ENCODE results near the gene EPS8L3.
"Not testable (repeated sequence)": the region's sequence is repeated elsewhere in the genome, so short reads cannot be mapped to it uniquely, and the experiment has no call there.

Gene EPS8L3, protein sequence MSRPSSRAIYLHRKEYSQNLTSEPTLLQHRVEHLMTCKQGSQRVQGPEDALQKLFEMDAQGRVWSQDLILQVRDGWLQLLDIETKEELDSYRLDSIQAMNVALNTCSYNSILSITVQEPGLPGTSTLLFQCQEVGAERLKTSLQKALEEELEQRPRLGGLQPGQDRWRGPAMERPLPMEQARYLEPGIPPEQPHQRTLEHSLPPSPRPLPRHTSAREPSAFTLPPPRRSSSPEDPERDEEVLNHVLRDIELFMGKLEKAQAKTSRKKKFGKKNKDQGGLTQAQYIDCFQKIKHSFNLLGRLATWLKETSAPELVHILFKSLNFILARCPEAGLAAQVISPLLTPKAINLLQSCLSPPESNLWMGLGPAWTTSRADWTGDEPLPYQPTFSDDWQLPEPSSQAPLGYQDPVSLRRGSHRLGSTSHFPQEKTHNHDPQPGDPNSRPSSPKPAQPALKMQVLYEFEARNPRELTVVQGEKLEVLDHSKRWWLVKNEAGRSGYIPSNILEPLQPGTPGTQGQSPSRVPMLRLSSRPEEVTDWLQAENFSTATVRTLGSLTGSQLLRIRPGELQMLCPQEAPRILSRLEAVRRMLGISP

DNA sequence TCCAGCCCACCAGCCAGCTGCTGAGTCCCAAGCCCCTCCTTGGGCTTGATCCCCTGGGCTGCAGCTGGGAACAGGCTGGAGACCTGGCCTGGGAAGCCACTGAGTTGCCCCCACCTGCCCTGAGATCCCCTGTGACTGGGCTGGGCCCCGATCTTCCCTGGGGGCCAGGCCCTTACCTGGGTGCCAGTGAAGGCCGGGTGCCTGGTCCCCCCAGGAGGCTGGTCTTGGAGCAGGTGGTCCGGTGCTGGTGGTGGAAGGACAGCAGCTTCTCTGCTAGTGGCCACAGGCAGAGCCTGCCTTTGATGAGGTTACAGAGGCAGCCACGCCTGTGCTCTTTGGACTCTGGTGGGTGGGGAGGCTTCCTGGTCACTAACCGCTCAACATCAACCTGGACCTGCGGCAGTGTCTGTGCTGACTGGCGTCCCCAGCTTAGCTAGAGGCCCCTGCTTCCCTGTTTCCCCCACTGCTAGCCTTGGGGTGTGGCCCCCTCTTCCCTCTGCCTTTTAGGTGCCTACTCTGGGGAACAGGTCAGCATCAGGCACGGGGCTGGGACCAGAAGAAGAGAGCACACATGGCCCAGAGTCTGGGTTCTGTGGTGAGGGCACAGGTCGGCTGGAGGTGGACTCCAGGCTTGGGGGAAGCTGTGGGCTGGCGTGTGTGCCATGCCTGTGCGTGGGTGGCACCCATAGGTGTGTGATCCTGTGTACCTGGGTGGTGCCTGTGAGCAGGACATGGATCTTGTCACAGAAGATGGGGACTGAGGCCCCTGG is at the start of gene EPS8L3:
Gene EPS8L3 (minus strand): TSS at position 278 of the 770 bp plus-strand sequence. CDS start 2,174 bp downstream, outside the sequence.
- no peak for DNase-seq

DNA sequence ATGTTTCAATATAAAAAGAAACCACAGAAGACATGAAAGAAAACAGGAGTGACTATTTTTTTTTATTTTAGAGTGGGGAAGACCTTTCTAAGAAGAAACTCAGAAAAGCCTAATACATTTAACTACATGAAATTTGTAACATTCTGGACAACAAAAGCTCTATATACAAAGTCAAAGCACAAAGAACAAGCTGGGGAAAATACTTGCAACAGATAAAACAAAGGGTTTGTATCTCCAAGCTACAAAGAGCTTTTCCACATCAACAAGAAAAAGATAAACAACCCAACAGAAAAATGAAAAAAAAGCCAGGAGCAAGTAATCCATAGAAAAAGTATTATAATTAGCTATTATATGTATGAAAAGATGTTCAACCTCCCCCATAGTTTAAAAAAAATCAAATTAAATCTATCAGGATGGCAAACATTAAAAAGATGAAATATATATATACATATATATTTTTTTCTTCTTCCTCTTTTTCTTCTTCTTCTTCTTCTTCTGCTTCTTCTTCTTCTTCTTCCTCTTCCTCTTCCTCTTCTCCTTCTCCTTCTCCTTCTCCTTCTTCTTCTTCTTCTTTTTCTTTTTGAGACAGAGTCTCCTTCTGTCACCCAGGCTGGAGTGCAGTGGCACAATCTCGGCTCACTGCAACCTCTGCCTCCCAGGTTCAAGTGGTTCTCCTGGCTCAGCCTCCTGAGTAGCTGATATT is 49.1 kb upstream of the EPS8L3 start:
- no peak for DNase-seq

DNA sequence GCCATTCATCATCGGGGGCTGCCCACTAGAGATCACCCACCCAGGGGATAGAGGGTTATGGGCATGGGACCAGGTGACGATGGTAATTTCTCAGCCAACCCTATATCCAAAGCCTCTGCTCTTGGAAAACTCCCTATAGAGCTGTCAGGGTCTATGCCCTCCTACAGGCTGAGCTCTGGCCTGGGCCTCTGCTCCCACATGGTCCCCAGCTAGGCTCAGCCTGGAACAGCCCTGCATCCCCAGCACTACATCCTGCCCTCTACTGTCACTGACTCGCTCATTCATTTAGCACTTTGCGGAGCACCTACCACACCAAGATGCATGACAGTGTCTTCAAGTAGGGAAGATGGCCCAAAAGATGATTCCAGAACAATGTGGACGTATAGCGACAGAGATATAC is 45.0 kb upstream of the EPS8L3 start:
- no peak for DNase-seq

DNA sequence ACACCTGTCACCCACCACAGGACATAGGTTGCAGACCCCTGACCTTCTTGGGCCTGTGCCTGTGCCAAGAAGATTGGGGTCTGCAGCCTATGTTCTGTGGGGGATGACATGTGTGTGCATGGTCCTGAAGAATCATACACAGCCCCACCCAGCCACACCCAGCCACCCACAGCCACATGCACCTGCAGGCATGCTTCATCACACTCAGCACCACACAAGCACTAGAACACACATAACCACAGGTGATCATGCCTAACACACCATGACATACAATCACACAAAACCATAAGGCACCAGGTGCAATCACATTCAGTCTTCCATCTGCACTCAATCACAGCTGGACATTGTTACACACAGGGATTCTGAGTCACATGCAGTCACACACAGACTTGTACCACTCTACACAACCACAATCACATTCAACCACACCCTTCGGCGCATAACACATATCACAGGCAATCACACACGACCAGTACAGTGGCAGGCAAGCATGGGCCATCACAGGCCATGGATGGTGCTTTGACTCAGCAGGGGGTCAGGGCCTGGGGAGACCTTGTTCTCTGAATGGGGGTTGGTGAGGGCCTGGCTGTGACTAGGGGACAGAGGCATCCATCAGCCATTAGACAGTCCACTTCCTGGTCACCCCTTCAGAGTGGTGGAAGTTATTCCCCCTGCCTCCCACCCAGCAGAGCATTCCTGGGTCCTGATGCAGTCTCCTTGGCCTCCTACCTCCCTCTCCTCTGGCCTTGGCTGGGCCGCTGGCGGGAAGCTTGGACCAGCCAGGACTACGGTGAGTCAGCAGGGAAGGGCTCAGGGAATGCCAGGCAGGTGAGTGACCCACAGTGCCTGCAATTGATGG is 44.3 kb upstream of the EPS8L3 start:
- DNase-seq, result no peak

DNA sequence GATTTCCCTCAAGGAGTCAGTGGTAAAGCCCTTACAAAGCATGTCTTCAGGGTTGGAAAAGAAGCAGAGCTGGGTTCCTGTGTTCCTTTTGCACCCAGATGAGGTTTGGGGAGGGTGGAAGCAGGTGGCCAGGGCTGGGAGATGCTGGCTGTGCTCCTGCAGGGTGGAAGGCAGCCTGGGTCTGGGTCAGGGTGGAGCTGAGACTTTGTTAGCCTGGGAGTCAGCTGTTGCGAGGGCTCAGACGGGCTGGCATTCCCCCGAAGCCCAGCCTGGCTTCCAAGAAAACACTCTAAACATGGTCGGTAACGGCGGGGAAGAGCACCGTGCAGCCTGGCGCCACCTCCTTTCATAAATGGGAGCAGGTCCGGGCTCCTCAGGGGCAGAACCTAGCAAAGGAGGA is 43.7 kb upstream of the EPS8L3 start:
- no peak for DNase-seq

DNA sequence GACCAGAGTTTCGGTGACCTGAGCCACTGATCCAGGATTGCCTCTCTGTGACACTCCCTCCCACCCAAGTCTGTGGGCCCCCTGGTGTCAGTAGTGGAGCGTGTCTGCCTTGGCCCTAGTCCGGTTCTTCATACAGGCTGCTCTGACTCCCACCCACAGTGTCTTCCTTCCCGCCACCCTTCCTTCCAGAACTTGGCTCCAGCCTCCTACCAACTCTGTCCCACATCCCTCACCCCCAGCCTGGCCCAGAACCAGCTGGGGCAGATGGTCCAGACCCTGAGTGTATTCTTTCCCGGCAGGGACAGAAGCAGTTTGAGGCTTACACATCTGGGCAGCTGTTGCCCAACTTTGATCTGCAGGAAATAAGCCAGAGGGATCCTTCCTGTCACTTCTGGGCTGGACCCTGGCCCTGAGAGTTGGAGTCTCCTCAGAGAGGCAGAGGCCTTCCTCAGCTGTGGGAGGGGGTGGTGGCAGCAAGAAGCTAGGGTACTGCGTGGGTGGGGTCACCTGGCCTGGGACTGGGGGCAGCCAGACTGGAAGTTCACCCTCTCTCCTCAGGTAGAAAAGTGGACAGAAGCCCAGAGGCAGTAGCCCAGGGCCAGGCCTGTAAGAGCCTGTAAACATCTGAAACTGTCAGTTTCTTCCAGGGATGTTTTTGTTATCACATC is 43.1 kb upstream of the EPS8L3 start:
- no peak for DNase-seq

DNA sequence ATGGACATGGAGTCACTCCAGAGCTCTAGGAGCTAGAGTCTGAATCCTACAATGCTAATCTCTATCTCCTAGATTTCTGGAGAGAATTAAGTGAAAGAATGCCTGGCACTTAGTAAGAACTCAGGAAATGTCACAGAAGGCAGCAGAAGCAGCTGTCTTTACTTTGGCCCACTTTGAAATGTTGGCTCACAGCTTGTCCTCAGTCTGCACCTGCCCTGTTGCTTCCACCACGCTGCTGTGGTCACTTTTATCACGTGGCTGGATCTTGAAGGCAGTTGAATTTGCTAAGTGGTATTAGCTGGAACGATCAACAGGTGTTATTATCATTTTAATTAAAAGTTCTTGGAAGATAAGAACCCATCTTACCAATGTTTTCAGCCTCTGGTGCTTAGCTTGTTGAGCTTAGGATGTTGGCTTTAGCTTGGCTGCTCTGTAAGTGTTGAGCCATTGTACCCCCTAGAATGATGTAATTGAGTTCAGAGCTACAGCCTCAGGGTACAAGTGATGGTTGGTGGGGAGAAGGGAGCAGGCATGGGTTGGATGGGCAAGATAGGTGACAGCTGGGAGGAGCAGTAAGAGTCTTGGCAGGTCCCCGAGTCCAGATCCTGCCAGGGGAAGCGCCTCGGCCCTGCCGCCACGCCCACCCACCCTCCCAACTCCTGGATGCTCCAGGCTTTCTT is 41.9 kb upstream of the EPS8L3 start:
- no peak for DNase-seq

DNA sequence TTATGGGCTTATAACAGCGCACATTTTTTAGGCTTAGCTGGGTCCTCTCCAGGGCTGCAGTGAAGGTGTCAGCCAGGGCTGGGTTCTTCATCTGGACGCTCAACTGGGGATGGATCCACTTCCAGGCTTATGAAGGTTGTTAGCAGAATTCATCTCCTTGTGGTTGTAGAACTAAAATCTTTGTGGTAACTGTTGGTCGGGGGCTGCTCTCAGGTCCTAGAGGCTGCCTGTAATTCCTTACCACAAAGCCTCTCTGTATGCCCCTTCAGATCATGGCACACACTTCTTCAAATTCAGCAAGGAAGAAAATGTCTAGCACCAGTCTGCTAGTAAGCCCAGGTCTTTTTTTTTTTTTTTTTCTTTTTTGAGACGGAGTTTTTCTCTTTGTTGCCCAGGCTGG is 40.9 kb upstream of the EPS8L3 start:
- no peak for DNase-seq

DNA sequence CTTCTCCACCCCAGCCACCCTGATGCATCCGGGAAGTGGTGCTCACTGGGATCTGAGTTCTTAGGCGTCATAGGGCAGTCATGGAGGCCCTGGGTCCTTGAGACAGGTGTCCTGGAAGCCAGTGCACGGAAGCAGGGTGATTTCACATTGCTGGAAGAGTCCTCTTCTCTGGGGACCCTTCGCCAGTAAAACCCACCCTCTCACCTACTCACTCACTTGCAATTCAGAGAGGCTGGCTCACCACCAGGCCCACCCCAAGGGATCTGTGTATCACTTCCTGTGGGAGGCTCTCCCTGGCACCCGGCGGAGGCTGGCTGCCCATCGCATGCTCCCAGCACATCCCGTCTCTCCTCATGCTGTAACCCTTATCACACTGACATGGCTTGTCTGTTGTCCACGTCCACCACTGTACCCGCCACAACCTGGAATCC is 40.2 kb upstream of the EPS8L3 start:
- DNase-seq, result no peak

DNA sequence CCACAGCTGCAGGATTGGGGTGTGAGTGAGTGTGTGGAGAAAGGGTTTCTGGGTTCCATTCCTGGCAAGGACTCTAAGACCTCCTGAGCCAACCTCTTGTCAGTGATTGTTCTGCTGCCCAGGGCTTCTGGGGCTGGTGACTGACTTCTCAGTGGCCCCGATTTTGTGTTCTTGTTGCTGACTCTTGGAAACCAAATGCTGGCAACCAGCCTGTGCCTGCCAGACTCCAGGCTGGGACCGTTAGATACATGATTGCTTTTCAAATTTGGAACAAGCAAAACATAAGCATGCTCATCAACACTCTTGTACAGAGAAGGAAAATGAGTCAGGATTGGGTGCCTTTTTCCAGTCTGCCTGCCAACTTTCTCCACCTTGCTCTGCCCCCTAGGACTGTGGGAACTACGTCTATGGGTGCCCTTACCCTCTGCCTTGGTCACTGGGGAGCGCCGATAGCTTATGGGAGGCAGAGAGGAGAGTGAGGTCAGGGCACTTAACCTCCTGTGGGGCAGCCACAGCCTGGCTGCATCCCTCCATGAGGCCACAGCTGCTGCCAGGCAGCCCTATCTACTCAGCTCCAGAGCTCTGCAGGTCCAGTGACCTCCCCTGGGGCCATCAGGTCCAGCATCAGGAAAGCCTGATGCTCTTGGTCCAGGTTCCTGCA is 39.3 kb upstream of the EPS8L3 start:
- no peak for DNase-seq

DNA sequence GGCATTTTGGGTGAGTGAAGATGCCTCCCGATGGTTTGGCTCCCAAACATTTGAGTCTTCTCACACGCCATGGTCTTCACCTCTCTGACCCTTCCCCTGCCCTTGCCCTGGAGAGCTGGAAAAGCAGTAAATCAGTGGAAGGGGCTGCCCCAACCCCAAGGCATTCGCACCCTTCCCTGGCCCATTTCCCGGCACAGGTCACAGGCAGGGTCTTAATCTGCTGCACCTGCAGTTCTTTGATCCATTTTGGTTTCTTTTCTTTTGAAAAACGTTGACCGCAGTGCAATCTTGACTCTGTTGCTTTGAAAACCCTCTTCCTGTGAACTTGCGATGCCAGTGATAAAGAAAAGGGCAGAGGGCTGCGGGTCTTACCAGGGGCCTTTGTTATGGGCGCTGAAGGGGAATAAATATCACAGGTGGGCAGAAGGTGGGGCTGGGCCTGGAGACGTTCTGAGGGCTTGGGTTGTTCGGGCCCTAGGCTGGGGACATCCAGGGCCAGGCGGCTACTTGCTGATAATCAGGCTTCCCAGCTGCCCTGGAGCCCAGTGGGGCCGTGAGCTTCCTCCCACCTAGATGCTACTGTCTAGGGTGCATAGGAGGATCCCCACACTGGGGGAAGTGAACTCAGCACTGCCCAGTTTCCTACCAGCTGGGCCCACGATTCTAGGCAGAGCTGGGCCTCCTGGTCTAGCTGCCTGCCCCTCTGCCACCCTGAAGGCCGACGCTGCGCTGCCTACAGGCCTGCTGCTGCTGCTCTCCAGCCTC is 38.6 kb upstream of the EPS8L3 start:
- DNase-seq, result peak; percentile 29

DNA sequence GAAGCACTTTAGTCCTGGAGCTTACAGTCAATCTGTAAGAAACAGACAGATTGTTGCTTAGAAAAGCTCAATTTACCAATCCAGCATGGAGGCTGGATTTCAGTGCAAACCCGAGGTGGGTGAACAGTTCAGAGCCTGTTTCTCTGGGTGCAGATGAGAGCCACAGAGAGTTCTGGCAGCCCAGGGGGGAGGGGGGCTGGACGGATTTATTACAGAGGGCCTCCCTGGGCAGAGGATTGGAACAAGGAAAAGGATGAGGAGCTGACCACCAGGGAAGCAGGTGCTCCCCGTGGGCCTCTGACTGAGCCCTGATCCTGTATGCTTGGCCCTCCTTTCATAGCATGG is 38.0 kb upstream of the EPS8L3 start:
- no peak for DNase-seq

DNA sequence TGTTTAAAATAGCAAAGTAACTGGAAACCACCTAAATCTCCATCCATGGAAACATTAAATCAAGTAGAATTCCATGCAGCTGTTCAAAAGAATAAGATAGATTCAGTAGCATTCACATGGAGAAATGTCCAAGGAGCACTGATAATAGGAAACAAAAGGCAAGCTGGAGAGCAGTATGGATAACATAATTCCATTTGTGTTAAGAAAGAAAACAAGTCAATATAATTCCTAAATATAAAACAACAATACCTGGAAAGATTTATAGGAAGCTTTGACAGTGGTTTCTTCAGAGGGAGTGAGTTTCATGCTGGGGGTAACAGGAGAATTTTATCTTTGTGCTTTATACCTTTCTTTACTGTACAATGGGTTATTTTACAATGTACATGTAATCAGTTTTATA is 36.6 kb upstream of the EPS8L3 start:
- DNase-seq, result no peak

DNA sequence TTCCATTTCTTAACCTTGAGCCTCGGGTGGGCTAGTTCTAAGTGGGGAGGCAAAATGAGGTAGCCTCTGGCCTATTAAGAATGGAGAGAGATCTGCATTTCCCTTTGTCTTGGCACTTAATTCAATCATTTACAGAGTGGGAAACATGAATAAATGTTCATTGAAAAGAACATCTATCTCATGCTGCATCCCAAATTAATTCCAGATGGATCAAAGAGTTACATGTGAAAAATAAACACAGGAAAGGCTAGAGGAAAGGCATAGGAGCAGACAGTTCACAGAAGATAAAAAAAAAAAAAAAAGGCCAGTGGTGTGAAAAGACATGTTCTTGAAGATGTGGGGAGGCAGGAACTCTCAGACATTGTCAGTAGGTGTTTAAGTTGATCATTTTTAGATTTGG is 35.7 kb upstream of the EPS8L3 start:
- DNase-seq, result no peak

DNA sequence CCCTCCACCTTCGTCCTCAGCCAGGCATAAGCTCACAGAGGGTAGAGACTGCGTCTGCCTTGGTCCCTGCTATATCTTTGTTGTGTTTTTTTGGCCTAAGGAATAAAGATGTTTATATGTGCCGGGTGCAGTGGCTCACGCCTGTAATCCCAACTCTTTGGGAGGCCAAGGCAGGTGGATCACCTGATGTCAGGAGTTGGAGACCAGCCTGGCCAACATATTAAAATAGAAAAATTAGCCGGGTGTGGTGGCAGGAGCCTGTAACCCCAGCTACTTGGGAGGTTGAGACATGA is 33.5 kb upstream of the EPS8L3 start:
- DNase-seq, result not testable (repeated sequence)

DNA sequence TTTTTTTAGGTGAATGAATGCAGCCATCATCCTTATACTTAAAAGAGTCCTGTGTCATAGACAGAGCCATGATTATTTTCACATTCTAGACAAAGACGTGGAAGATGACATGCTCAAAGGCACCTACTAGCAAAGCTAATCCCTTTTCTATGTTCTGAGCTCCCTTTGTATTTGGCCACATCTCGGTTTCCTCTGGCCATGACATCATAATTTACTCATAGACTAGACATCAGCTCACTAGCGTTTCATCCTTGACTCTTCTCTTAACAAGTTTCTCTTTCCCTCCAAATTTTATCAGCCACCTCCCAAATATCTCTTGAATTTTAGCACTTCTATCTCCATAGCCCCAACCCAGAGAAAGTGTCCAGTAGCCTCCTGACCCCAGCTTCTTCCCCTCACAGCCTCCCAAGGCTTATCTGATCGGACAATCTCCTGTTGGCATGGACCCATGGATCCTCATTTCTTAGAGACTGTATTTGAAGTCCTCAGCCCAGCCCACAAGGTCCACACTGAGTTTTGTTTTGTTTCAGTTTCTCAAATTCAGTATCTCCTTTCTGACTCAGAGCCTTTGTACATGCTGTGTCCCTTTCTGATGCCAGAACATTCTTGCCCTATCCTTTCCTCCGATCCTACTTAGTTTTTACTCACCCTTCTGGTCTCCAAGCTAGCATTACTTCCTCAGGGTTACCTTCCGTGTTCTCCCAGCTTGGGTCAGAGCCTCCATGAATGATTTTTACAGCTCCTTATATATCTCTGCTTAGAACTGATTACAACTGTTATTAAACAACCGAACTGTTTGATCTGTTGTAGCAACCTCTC is 33.0 kb upstream of the EPS8L3 start:
- no peak for DNase-seq

DNA sequence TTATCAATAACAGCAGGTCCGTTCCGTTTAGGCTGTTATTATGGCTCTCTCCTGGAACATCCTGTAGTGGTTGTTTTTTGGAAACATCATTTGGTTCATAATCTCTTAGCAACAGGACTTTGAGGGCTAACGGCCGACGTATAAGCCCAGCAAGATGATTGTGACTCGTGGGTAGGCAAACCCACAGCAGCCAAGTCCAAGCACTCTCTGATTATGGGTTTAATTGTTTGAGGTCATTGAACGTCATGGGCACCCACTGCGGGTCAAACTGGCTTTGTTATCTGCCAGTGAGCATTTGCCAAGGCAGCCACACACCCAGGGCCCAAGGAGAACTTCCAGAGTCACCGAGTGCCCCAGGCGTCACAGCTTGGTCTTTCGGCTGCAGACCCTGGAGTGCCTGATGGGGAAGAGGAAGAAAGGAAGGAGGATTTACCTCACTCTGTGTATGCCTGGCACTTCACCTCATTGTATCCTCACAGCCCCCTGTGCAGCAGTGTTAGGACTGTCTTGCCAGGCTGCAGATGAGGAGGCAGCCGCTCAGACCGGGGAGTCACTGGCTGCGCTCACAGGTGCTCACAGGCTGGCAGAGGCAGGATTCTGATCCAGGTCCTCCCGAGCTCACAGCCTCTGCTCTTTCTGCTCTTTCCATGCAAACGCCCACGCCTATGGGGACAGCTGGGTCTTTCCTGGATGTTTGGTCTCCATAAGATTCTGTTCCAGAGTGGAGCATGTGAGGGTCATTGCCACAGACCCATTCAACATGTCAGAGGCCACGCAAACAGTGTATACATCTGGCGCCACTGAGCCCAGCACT is 30.8 kb upstream of the EPS8L3 start:
- DNase-seq, result no peak

All from CD4-positive, alpha-beta T cell treated with Interferon gamma for 1 hour (primary cell).